T-cell (primary cell): ENCODE measurements around the gene ACD. TPM values are rescaled to one million over a fixed set of nuclear protein-coding genes. Genes with fewer than 3 reads are reported as not detected.

Experiments
- ATAC-seq, 4 experiments: fragments of 200-7000 bp in 3 of 4; fragments of 150-1000 bp in 1 of 4; cut with Tn5 transposase; replicated peaks in 1 of 4; 1 replicate in 3 of 4; 2 replicates in 1 of 4; pipeline ENCODE4 v1.10.0; 2021; ENCODE audit warnings: moderate library complexity in 3 of 4, mild to moderate bottlenecking in 2 of 4, moderate number of reproducible peaks in 1 of 4
- CTCF ChIA-PET, 2 donors: fragments of 300-600 bp; sonication (Branson Sonifier 250); formaldehyde crosslinking; loops; one replicate each; lab custom pipeline; 2022; ENCODE audit warnings: antibody characterized with exemption in 2 of 2; lab: Charles Lee
- POLR2A ChIA-PET, 2 donors: fragments of 300-600 bp; sonication (Branson Sonifier 250); formaldehyde crosslinking; loops; one replicate each; lab custom pipeline; 2022; ENCODE audit warnings: antibody characterized with exemption in 2 of 2; lab: Charles Lee
- DNase-seq, 35 experiments: peaks; one replicate each; pipeline versions ENCODE4 v3.0.0 to v3.0.0-alpha.2; 2013 to 2023
- H3K27ac ChIP-seq: one replicate; pipeline ENCODE4 v1.5.1; 2013; ENCODE audit warnings: low read length
- H3K27me3 ChIP-seq, 2 experiments: replicated peaks in 1 of 2; 1 replicate in 1 of 2; 2 replicates in 1 of 2; pipeline versions ENCODE4 v1.6.1 to v1.7.0; 2013; ENCODE audit warnings: low read length in 1 of 2, mixed read lengths in 1 of 2; ENCODE audit not compliant: control insufficient read depth in 2 of 2, insufficient read depth in 2 of 2; ENCODE audit errors: extremely low read depth in 1 of 2
- H3K36me3 ChIP-seq, 2 donors: 1 replicate in 1 of 2; 2 replicates in 1 of 2; pipeline versions ENCODE4 v1.6.1 to v1.7.0; 2013; ENCODE audit warnings: low read length in 1 of 2; ENCODE audit not compliant: control insufficient read depth in 2 of 2, insufficient read depth in 1 of 2; ENCODE audit errors: extremely low read depth in 1 of 2
- H3K4me1 ChIP-seq, 2 experiments: 1 replicate in 1 of 2; 2 replicates in 1 of 2; pipeline versions ENCODE4 v1.6.1 to v1.7.0; 2013; ENCODE audit warnings: low read length in 2 of 2, mixed read lengths in 1 of 2; ENCODE audit not compliant: insufficient read depth in 2 of 2, control insufficient read depth in 1 of 2; ENCODE audit errors: extremely low read depth in 1 of 2
- H3K4me3 ChIP-seq, 2 donors: 1 replicate in 1 of 2; 2 replicates in 1 of 2; pipeline versions ENCODE4 v1.5.1 to v1.7.0; 2013; ENCODE audit warnings: mild to moderate bottlenecking in 2 of 2, low read length in 1 of 2, moderate library complexity in 1 of 2; ENCODE audit not compliant: control insufficient read depth in 1 of 2; ENCODE audit errors: extremely low read depth in 1 of 2
- H3K9me3 ChIP-seq: 2 replicates; pipeline ENCODE4 v1.7.0; 2013
- H3K27ac Mint-ChIP-seq, 2 donors: one replicate each; pipeline ENCODE4 v1.8.0; 2020 to 2021; ENCODE audit warnings: mild to moderate bottlenecking in 2 of 2, mixed read lengths in 2 of 2
- H3K27me3 Mint-ChIP-seq, 2 donors: one replicate each; pipeline ENCODE4 v1.8.0; 2021 to 2022; ENCODE audit warnings: mixed read lengths in 2 of 2
- H3K36me3 Mint-ChIP-seq: one replicate; pipeline ENCODE4 v1.8.0; 2021; ENCODE audit warnings: mixed read lengths
- H3K4me1 Mint-ChIP-seq, 3 donors: one replicate each; pipeline ENCODE4 v1.8.0; 2020 to 2022; ENCODE audit warnings: mixed read lengths in 3 of 3, mild to moderate bottlenecking in 1 of 3
- H3K4me3 Mint-ChIP-seq, 3 donors: one replicate each; pipeline ENCODE4 v1.8.0; 2020 to 2022; ENCODE audit warnings: mild to moderate bottlenecking in 3 of 3, mixed read lengths in 3 of 3, moderate library complexity in 3 of 3
- H3K9me3 Mint-ChIP-seq, 3 donors: one replicate each; pipeline ENCODE4 v1.8.0; 2020 to 2022; ENCODE audit warnings: mixed read lengths in 3 of 3
- WGBS: methylation state at CpG from one replicate; pipeline ENCODE4 v1.1.5; 2013; ENCODE audit warnings: missing lambda C conversion rate; ENCODE audit not compliant: insufficient coverage; 5-methylcytosine and 5-hydroxymethylcytosine counted together
- total RNA-seq, 35 experiments: library from RNA in 6 of 35; stranded (reverse) in 6 of 35; fragments of 120-200 nt in 1 of 35; gene quantifications; one replicate each; pipeline versions ENCODE4 v1.2.1 to v1.2.4 and lab custom pipeline; 2013 to 2026

ACD gene
- total RNA-seq, 5 donors from 2014 or later (not counting 1 experiment from before 2014, with no cell fraction given) = 24.5 to 62.6 (median 53.6) TPM

GRCh38 chr16:67673712-67674580 is 13.9 kb upstream of the ACD start:
- WGBS = 71% methylated on average over 6 of the region's 21 CpGs
- no peak overlapping the region for H3K27ac ChIP-seq
- peaks cover 4 to 10% of the 10 kb centered on the region in 2 donors for H3K36me3 ChIP-seq
- POLR2A ChIA-PET = no interaction called here
- peaks cover 3 to 6% (median 5%) of the 10 kb centered on the region in 3 donors for H3K4me1 Mint-ChIP-seq
- DNase-seq = no peak
- H3K27ac Mint-ChIP-seq = peak overlapping the region; percentile 44 to 70
- no peaks in the 10 kb centered on the region for H3K9me3 ChIP-seq
- no peaks in the 10 kb centered on the region for H3K27me3 ChIP-seq
- H3K4me3 ChIP-seq = no peak overlapping the region
- no peak overlapping the region for H3K4me3 Mint-ChIP-seq
- CTCF ChIA-PET = interaction anchor here in 1 of 2 donors (0.6 to 1.4 kb wide), 2 partner anchors 119 to 927 kb away, joined by 3 to 4 read pairs; no protein-coding TSS in a partner anchor
- H3K9me3 Mint-ChIP-seq = no peaks in the 10 kb centered on the region
- H3K27me3 Mint-ChIP-seq = no peaks in the 10 kb centered on the region
- ATAC-seq = no peak
- H3K4me1 ChIP-seq = no peaks in the 10 kb centered on the region
- no peaks in the 10 kb centered on the region for H3K36me3 Mint-ChIP-seq

GRCh38 chr16:67672739-67673662 is 12.9 kb upstream of the ACD start:
- DNase-seq = peak in 24 of 35 experiments; percentile 23 to 64 (median 48)
- no peak overlapping the region for H3K27ac ChIP-seq
- ChIA-PET CTCF (interaction anchor here (0.6 to 1.4 kb wide), 6 partner anchors 29 to 926 kb away, joined by 3 to 4 read pairs (median 4); partner anchors contain the start of genes GFOD2 (in 1 of the 2), RANBP10 (in 1 of the 2) and TSNAXIP1 (in 1 of the 2)), POLR2A (interaction anchor here in 1 of 2 donors (0.6 kb wide), 1 partner anchor 178 kb away, joined by 3 read pairs; no protein-coding TSS in a partner anchor)
- Mint-ChIP-seq H3K9me3 (no peaks in the 10 kb centered on the region), H3K36me3 (no peaks in the 10 kb centered on the region), H3K27ac (peak overlapping the region; percentile 19 to 36), H3K4me3 (no peak overlapping the region), H3K27me3 (no peaks in the 10 kb centered on the region), H3K4me1 (peaks cover 5 to 12% (median 6%) of the 10 kb centered on the region in 3 donors)
- ATAC-seq = peak in 1 of 4 experiments; percentile 14
- peaks cover 0 to 4% of the 10 kb centered on the region in 2 experiments for H3K4me1 ChIP-seq
- no peaks in the 10 kb centered on the region for H3K9me3 ChIP-seq
- no peak overlapping the region for H3K4me3 ChIP-seq
- WGBS = 78% methylated on average over 10 of the region's 13 CpGs
- H3K36me3 ChIP-seq = peaks cover 4 to 10% of the 10 kb centered on the region in 2 donors
- H3K27me3 ChIP-seq = no peaks in the 10 kb centered on the region

- ATAC-seq = no peak
- H3K4me1 ChIP-seq = peaks cover 4 to 11% of the 10 kb centered on the region in 2 experiments
- POLR2A ChIA-PET = interaction anchor here in 1 of 2 donors (0.6 kb wide), 1 partner anchor 177 kb away, joined by 3 read pairs; no protein-coding TSS in a partner anchor
These were observed 12.2 kb upstream of the ACD start for GRCh38 chr16:67672306-67672705.

GRCh38 chr16:67669499-67670101 is 9.5 kb upstream of the ACD start:
- ATAC-seq = no peak
- Histone ChIP-seq H3K36me3 (peaks cover 0 to under 1% of the 10 kb centered on the region in 2 donors), H3K4me1 (peaks cover 5 to 26% of the 10 kb centered on the region in 2 experiments), H3K27ac (no peak overlapping the region), H3K9me3 (no peaks in the 10 kb centered on the region), H3K27me3 (no peaks in the 10 kb centered on the region), H3K4me3 (no peak overlapping the region)
- no peaks in the 10 kb centered on the region for H3K36me3 Mint-ChIP-seq
- 91% methylated on average over 7 of the region's 10 CpGs for WGBS
- no peak for DNase-seq
- H3K4me3 Mint-ChIP-seq = no peak overlapping the region
- H3K27me3 Mint-ChIP-seq = no peaks in the 10 kb centered on the region
- ChIA-PET CTCF (interaction anchor here (0.6 to 1.1 kb wide), 4 partner anchors 13 to 149 kb away, joined by 3 to 6 read pairs (median 4); no protein-coding TSS in a partner anchor), POLR2A (interaction anchor here (0.6 kb wide), 2 partner anchors 38 to 145 kb away, joined by 4 to 8 read pairs; no protein-coding TSS in a partner anchor)
- H3K4me1 Mint-ChIP-seq = peaks cover 11 to 29% (median 22%) of the 10 kb centered on the region in 3 donors
- peak overlapping the region in 1 of 2 donors; percentile 48 for H3K27ac Mint-ChIP-seq
- no peaks in the 10 kb centered on the region for H3K9me3 Mint-ChIP-seq

More at GRCh38 chr16:67672306-67672705, 12.2 kb upstream of the ACD start:
- Histone ChIP-seq H3K27ac (no peak overlapping the region), H3K4me3 (no peak overlapping the region), H3K27me3 (no peaks in the 10 kb centered on the region), H3K9me3 (no peaks in the 10 kb centered on the region), H3K36me3 (peaks cover 4 to 5% of the 10 kb centered on the region in 2 donors)
- Mint-ChIP-seq H3K36me3 (no peaks in the 10 kb centered on the region), H3K4me3 (no peak overlapping the region), H3K4me1 (peaks cover 5 to 19% (median 12%) of the 10 kb centered on the region in 3 donors), H3K27me3 (no peaks in the 10 kb centered on the region), H3K9me3 (no peaks in the 10 kb centered on the region), H3K27ac (no peak overlapping the region)
- no peak for DNase-seq
- 49% methylated on average over 4 of the region's 4 CpGs for WGBS
- CTCF ChIA-PET = interaction anchor here (0.7 to 1.4 kb wide), 5 partner anchors 29 to 478 kb away, joined by 3 to 4 read pairs (median 4); partner anchors contain the start of genes GFOD2 (in 1 of the 2), RANBP10 (in 1 of the 2) and TSNAXIP1 (in 1 of the 2)

GRCh38 chr16:67668495-67669157 is 8.6 kb upstream of the ACD start:
- Histone ChIP-seq H3K36me3 (no peaks in the 10 kb centered on the region), H3K27me3 (no peaks in the 10 kb centered on the region), H3K4me1 (peaks cover 5 to 26% of the 10 kb centered on the region in 2 experiments), H3K9me3 (no peaks in the 10 kb centered on the region), H3K27ac (peak overlapping the region; percentile 43), H3K4me3 (no peak overlapping the region)
- H3K4me1 Mint-ChIP-seq = peaks cover 11 to 35% (median 22%) of the 10 kb centered on the region in 3 donors
- no peaks in the 10 kb centered on the region for H3K27me3 Mint-ChIP-seq
- H3K9me3 Mint-ChIP-seq = no peaks in the 10 kb centered on the region
- DNase-seq (peak in 7 of 35 experiments; percentile 20 to 46 (median 30)), ATAC-seq (no peak)
- CTCF ChIA-PET = interaction anchor here (1.1 to 2.8 kb wide), 8 partner anchors 9 to 187 kb away, joined by 3 to 15 read pairs (median 8); partner anchors contain the start of genes ATP6V0D1 (in 1 of the 2) and CARMIL2 (in 1 of the 2)
- peak overlapping the region; percentile 39 to 66 for H3K27ac Mint-ChIP-seq
- peak overlapping the region in 2 of 3 donors; percentile 36 to 54 for H3K4me3 Mint-ChIP-seq
- H3K36me3 Mint-ChIP-seq = no peaks in the 10 kb centered on the region
- POLR2A ChIA-PET = no interaction called here
- 100% methylated on average over 2 of the region's 6 CpGs for WGBS
